ENCODE data around the gene FXYD4. TPM values are rescaled to one million over a fixed set of nuclear protein-coding genes. Genes with fewer than 3 reads are reported as not detected.

Gene FXYD4
- total RNA-seq, 3 donors from 2014 or later = not detected

- Histone ChIP-seq H3K9me3 (no peaks in the 10 kb centered on the region), H3K4me1 (ENCODE audit: low read depth) (peaks cover 63% of the 10 kb centered on the region), H3K4me3 (no peak overlapping the region), H3K36me3 (ENCODE audit: low read depth) (no peaks in the 10 kb centered on the region)
- TF ChIP-seq, protein P1, sequence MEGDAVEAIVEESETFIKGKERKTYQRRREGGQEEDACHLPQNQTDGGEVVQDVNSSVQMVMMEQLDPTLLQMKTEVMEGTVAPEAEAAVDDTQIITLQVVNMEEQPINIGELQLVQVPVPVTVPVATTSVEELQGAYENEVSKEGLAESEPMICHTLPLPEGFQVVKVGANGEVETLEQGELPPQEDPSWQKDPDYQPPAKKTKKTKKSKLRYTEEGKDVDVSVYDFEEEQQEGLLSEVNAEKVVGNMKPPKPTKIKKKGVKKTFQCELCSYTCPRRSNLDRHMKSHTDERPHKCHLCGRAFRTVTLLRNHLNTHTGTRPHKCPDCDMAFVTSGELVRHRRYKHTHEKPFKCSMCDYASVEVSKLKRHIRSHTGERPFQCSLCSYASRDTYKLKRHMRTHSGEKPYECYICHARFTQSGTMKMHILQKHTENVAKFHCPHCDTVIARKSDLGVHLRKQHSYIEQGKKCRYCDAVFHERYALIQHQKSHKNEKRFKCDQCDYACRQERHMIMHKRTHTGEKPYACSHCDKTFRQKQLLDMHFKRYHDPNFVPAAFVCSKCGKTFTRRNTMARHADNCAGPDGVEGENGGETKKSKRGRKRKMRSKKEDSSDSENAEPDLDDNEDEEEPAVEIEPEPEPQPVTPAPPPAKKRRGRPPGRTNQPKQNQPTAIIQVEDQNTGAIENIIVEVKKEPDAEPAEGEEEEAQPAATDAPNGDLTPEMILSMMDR (IDR thresholded peaks at IDR 0.05) = no peak
- DNase-seq (no peak), ATAC-seq (no peak)
- intact Hi-C loops (cut with DNase I, micrococcal nuclease) = no loop called here
Measured at GRCh38 chr10:43399320-43400310, 28.2 kb downstream of the FXYD4 start.

DNA sequence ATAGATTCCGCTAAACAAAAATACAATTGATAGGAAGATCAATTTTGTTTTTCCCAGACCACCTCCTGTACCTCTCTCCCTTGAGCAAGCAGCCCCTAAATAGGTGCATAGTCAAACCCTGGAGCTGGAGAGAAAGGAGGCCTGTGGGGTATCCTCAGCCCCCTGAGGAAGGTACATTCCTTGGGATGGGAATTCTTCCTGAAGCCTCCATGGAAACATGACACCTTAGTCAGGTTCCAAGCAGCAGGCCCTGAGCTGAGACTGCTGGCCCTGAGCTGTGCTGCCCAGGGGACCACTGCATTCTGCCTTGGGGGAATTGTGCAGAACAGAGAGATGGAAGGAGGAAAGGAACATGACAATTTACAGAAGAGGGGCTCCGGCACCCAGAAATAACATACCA lies 30.2 kb downstream of the FXYD4 start:
- DNase-seq (no peak), ATAC-seq (no peak)
- Histone ChIP-seq H3K4me1 (ENCODE audit: low read depth) (peaks cover 71% of the 10 kb centered on the region), H3K36me3 (ENCODE audit: low read depth) (no peaks in the 10 kb centered on the region), H3K9me3 (no peaks in the 10 kb centered on the region), H3K4me3 (no peak overlapping the region)
- intact Hi-C loops (cut with DNase I, micrococcal nuclease) = no loop called here
- TF ChIP-seq, protein P1 (IDR thresholded peaks at IDR 0.05) = no peak

GRCh38 chr10:43402176-43402575 lies 30.7 kb downstream of the FXYD4 start:
- Histone ChIP-seq H3K4me1 (ENCODE audit: low read depth) (peaks cover 71% of the 10 kb centered on the region), H3K9me3 (no peaks in the 10 kb centered on the region), H3K36me3 (ENCODE audit: low read depth) (no peaks in the 10 kb centered on the region), H3K4me3 (no peak overlapping the region)
- no peak for ATAC-seq
- intact Hi-C loops (cut with DNase I, micrococcal nuclease) = no loop called here
- TF ChIP-seq, protein P1 (IDR thresholded peaks at IDR 0.05) = no peak
- DNase-seq = no peak

GRCh38 chr10:43402880-43403452 lies 31.5 kb downstream of the FXYD4 start:
- peak in 2 of 3 donors; percentile 51 to 54 for DNase-seq
- ATAC-seq = no peak
- H3K36me3 ChIP-seq (ENCODE audit: low read depth) = no peaks in the 10 kb centered on the region
- H3K4me3 ChIP-seq = no peak overlapping the region
- no peaks in the 10 kb centered on the region for H3K9me3 ChIP-seq
- peaks cover 68% of the 10 kb centered on the region for H3K4me1 ChIP-seq (ENCODE audit: low read depth)
- TF ChIP-seq, protein P1 (IDR thresholded peaks at IDR 0.05) = no peak
- intact Hi-C loops (cut with DNase I, micrococcal nuclease) = no loop called here

- TF ChIP-seq, protein P1 (IDR thresholded peaks at IDR 0.05) = no peak
- DNase-seq = no peak
- Histone ChIP-seq H3K36me3 (ENCODE audit: low read depth) (no peaks in the 10 kb centered on the region), H3K9me3 (no peaks in the 10 kb centered on the region), H3K4me3 (no peak overlapping the region), H3K4me1 (ENCODE audit: low read depth) (peaks cover 57% of the 10 kb centered on the region)
- ATAC-seq = no peak
- intact Hi-C loops (cut with DNase I, micrococcal nuclease) = no loop called here
Measured at GRCh38 chr10:43403911-43404703, 32.7 kb downstream of the FXYD4 start.
